SK-N-MC (cell line): ENCODE data around the gene UST.

Source experiments
- EZH2 ChIP-seq: fragments of 200-600 bp; sonication (generic); IDR thresholded peaks from one replicate; pipeline ENCODE4 v1.6.1; 2017; ENCODE audit warnings: antibody characterized with exemption
- FOXP2 ChIP-seq: optimal IDR thresholded peaks from 2 replicates; pipeline ENCODE3; 2011; ENCODE audit warnings: mild to moderate bottlenecking, moderate library complexity; ENCODE audit not compliant: insufficient read depth; ENCODE audit errors: extremely low read length, control extremely low read depth
- POLR2AphosphoS5 ChIP-seq: IDR thresholded peaks from 2 replicates; pipeline ENCODE4 v1.6.1; 2012; ENCODE audit warnings: mild to moderate bottlenecking, low read depth, low read length, borderline replicate concordance

GRCh38 chr6:148984531-148985056 lies 237.8 kb downstream of the UST start:
- TF ChIP-seq POLR2AphosphoS5: no peak
- no peak for TF ChIP-seq EZH2
- no peak for TF ChIP-seq FOXP2
